Activated CD4-positive, alpha-beta T cell treated with anti-CD3 and anti-CD28 coated beads for 48 hours (primary cell): Measurements from ENCODE around the gene TMTC2.
"Not testable (repeated sequence)": the region's sequence is repeated elsewhere in the genome, so short reads cannot be mapped to it uniquely, and the experiment has no call there.

Experiments used
- DNase-seq: peaks from one replicate; pipeline ENCODE4 v3.0.0-alpha.2; 2020

Gene TMTC2

DNA sequence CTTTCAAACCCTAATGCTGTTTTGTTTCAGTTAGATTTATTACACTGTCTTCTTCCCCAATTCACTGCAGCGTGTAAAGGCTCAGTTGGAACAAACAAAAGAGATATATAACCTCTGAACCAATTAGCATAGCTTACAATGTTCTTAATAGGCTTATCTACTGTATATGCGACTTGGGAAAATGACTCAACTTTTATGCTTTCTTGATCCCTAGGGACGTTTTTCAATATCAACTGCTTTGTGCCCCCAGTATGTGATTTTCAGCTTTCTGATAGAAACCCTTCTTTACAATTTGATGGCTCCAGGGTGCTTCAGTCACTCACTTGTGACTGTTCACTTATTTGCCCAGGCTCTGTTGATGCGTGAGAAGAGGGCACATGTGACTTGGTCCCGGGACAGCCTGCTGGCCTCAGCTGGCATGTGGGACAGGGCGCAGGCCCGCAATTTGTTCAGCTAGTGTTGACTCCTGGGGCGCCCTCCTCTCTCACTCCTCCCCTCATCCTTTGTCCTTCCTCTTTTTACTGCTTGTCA, 107.1 kb downstream of the TMTC2 start:
- no peak for DNase-seq

- DNase-seq, result no peak
Measured at GRCh38 chr12:82797480-82797879, 110.8 kb downstream of the TMTC2 start.

- no peak for DNase-seq
Measured at GRCh38 chr12:82800185-82800584, 113.5 kb downstream of the TMTC2 start.

DNA sequence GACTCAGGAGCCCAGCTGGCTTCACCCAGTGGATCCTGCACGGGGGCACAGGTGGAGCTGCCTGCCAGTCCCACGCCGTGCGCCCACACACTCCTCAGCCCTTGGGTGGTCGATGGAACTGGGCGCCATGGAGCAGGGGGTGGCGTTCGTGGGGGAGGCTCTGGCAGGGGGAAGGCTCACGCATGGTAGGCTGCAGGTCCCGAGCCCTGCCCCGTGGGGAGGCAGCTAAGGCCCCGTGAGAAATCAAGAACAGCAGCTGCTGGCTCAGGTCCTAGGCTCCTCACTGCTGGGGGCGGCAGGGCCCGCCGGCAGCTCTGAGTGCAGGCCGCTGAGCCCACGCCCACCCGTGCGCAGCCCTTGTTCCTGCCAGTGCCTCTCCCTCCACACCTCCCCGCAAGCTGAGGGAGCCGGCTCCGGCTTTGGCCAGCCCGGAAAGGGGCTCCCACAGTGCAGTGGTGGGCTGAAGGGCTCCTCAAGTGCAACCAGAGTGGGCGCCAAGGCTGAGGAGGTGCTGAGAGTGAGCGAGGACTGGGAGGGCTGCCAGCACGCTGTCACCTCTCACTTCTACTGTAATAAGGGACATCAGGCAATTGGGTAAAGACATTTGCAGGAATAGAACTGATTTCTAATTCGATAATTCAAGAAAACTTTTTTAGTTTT, 115.4 kb downstream of the TMTC2 start:
- no peak for DNase-seq

- no peak for DNase-seq
Measured at GRCh38 chr12:82803201-82803600, 116.5 kb downstream of the TMTC2 start.

DNA sequence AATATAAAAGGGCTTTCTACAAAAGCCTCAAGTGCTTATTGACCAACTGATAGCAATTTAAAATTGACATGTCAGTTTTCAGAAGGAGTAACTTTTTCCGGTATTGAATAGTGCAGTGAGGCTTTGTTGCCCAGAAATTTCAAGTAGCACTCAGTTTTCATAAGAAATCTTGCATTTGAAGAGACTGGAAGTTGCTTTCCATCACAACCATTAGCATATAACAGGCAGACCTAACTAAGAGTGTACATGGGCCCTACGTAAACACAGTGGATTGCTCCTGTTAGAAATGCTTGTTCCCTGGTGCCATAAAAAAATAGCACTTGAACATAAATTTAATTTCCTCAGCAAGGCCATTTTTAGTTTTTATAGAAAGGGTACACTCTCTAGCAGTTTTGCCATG, 117.9 kb downstream of the TMTC2 start:
- no peak for DNase-seq

DNA sequence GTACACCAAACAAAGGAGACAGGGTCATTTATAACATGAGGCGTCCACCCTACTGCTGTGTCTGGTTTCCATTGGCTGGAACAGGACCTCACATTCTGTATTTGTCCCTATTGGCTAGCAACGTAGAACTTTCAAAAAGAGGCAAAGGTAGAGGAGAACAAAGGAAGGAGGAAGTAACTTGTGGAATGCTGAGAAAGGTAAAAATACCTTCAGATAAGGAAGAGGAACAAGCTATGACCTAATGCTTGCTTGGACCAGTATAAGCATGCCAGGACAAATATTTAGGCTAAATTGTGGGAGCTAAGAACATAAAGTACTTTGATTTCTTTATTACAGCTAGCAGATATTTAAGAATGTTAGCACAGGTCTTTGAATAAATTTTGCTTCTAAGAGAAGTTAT, 118.3 kb downstream of the TMTC2 start:
- DNase-seq, result not testable (repeated sequence)

DNA sequence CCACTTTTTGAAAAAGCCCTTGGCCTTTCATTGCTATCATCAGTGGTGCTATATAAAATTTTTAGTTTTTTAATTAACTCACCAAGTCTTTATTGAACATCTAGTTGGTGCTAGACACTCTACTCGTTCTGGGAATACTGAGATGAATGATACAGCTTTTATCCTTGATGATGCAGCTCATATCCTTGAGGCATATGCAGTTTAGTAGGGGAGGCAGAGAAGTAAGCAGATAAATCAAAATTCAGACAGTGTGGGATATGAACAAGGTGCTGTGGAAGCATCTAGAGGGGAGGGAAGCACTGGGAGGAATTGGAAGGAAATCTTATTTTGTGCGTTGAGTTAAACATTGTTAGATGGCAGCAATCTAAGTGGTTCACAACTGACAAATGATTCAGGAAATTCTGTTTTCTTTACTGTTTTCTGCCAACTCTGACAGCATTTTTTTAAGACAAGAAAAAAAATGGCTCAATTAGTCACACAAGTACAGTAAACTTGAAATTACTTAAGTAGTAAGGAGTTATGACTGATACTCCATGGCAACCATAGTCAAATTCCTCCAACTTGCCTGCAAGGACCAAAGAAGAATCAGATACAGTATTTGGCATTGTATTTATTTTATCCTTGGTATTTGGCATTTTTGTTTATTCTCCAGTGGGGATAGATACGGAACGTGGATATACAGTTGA, 119.2 kb downstream of the TMTC2 start:
- no peak for DNase-seq

DNA sequence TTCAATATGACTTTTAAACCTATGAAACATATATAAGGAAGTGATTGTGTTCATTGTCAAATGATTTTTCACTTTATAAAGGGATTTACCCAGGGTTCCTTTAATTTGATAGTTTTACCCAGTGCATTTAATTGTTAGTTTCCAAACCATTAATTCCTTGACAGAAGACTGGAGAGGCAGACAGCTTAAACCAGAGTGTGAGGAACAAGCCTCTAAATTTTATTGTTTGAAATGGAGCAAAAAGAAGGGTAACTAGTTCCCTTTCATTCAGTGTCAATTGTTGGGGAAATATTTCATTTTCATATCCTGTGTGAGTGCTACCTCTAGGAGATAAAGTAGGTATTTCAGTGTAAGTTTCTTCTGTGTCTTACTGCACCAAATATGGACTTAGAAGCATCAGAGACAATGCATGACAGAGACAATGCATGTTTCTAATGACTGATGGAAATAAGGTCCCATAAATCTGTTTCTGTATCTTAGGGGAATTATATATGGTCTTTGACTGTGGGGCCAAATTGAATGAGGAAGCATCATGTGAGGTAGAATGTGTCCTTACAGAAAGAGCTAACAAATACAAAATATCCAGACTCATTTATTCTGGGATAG, 120.5 kb downstream of the TMTC2 start:
- no peak for DNase-seq

GRCh38 chr12:82810568-82810967, 123.9 kb downstream of the TMTC2 start:
- DNase-seq, result no peak

- no peak for DNase-seq
Measured at GRCh38 chr12:82817368-82817767, 130.7 kb downstream of the TMTC2 start.

DNA sequence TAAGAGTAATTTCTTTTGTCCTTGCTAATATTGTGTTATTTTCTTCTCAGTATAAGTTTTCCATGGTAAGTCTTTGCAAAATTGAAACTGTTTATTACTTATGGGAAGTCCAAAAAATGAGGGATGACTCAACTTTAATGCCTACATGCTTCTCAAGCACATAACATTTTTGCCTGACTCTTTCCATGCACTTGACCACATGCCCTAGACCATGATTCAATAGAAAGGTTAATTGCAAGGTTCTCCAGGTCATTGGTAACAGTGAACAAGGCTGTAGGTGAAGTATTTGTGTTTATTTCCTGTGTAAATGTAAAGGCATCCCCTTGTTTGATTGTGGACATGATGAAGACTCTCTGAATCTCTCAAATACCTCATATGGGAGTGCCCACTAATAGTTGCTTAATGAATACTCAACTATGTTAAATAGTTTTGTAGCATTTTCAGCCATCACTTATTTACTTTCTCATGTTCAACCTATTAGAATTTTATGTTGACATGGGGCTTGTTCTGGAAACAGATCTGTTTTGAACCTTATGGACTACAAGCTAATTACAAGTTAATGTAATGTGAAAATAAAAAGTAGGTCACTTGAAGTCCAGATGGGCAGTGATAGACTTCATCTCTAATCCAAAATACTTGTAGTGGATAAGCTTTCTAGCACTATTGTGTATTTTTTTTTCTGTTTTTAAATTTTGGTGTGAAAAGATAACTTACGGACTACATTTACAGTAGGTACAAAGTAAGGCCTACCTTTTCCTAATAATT, 131.7 kb downstream of the TMTC2 start:
- DNase-seq, result no peak

- no peak for DNase-seq
Measured at GRCh38 chr12:82826505-82826904, 139.8 kb downstream of the TMTC2 start.

DNA sequence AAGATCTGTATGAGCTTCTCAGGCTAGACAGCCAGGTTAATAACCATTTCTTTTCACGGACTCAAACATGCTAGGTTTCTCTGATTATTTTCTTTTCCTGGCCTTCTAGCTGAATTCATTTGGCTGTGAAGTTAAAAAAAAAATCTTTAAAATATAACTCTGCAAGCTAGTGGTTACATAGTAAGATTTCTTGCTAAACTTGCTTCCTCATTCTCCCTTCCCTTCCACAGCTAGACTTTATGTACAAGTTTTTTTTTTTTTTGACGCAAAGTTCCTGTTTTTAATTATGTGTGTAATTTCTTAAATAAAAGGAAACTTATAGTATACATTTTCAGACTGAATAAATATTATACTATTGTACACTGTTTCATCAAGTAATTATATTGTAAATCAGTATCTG, 145.4 kb downstream of the TMTC2 start:
- no peak for DNase-seq

DNA sequence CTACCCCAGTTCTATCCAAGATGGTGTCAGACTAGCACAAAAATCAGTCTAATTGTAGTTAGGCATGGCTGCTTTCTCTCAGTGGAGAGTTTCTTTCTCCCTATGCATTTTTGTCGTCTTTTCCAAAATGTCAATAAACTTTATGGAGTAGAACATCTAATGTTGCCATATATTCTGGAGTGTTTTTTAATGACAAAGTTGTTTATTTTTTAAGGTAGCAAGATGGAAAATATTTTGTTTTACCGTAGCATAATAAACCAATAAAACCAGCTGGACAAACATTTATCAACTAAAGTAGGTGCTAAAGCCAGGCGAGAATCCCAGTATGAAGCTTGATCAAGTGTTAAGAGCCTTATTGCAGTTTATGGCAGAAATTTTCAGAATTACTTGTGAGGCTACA, 146.3 kb downstream of the TMTC2 start:
- no peak for DNase-seq

GRCh38 chr12:82833481-82833880, 146.8 kb downstream of the TMTC2 start:
- DNase-seq, result no peak

DNA sequence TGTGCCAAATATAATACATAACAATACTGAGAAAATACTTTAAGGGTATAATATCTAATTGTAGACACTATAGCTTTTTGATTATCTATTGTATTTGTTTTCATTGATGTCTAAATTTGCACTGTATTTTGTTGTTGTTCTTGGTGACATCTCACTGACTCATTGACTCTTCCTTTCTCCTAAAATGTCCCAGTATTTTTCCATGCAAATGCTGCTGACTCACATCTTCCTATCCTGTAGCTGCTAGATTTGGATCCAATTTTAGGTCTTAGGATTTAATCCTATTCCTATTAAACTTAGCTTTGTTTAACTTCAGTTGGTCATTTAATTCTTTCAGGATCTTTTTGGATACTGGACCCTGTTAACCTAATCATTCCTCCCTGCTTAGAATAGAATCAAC, 148.5 kb downstream of the TMTC2 start:
- no peak for DNase-seq

DNA sequence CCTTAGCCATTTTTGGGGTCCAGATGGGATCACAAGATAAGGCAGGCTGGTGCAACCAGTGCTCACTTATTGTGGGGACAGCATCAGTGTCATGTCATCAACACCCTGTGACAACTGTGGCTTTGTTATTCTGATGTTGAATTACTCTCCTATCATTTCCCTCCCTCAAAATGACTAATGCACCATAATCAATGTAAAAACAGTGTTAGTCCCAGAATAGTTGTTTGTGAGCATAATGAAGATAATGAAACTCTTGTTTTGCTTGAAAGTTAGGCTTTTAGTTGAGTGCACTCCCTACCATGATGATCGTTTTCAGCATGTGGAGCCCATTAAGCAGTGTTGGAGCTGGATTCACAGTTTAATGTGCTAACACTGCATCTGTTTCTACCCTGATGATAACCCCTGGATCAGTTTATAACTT, 151.4 kb downstream of the TMTC2 start:
- no peak for DNase-seq

DNA sequence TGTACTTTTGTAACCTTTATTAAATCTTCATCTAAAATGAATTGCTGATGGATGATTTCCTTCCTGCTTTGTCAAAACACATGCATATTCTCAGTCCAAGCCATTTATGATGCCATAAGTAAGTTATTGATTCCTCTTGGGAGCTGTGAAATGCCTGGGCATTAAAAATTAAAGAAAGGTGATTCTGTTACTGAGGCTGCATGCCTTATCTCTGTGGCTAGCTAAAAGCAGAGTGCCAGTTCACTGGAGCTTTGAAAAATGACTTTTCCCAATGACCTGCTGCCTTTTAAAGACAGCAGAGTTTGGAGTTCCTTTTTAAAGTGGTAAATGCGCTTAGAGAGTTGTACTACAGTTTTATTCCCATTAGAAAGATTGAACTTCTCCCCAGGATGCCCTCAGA, 152.1 kb downstream of the TMTC2 start:
- DNase-seq, result no peak

- no peak for DNase-seq
Measured at GRCh38 chr12:82839796-82840195, 153.1 kb downstream of the TMTC2 start.

GRCh38 chr12:82841487-82841904, 154.8 kb downstream of the TMTC2 start:
- no peak for DNase-seq

- no peak for DNase-seq
Measured at GRCh38 chr12:82842480-82842879, 155.8 kb downstream of the TMTC2 start.

DNA sequence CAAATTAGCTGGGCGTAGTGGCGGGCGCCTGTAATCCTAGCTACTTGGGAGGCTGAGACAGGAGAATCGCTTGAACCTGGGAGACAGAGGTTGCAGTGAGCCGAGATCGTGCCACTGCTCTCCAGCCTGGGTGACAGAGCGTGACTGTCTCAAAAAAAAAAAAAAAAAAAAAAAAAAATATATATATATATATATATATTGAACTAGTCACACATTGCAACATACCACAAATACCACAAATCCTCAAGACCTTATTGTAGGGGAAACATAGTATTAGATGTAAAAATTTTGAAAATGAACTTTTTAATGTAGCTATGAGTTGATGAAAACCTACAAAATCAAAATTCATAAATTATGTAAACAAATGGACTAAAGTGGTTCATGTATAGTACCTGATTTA, 158.4 kb downstream of the TMTC2 start:
- not testable (repeated sequence) for DNase-seq
